Endothelial cell of umbilical vein (primary cell): ENCODE data around the gene PIK3R1.

Experiments
- CTCF ChIP-seq, 2 donors: IDR thresholded peaks; 1 replicate in 1 of 2; 2 replicates in 1 of 2; pipeline ENCODE4 v1.5.1; 2011; ENCODE audit warnings: low read length in 2 of 2, mild to moderate bottlenecking in 2 of 2, moderate library complexity in 2 of 2, control low read depth in 1 of 2, inconsistent platforms in 1 of 2, low read depth in 1 of 2; ENCODE audit not compliant: insufficient read depth in 1 of 2; ENCODE audit errors: extremely low read depth in 1 of 2
- EZH2 ChIP-seq: IDR thresholded peaks from 2 replicates; pipeline ENCODE4 v1.6.1; 2012; ENCODE audit warnings: borderline replicate concordance, low read depth, mild to moderate bottlenecking, moderate library complexity, low read length, inconsistent platforms; ENCODE audit not compliant: severe bottlenecking
- JUN ChIP-seq: IDR thresholded peaks from 2 replicates; pipeline ENCODE4 v1.6.1; 2011; ENCODE audit warnings: borderline replicate concordance, low read depth; ENCODE audit not compliant: insufficient read length, insufficient read depth
- MYC ChIP-seq: IDR thresholded peaks from one replicate; pipeline ENCODE4 v1.6.1; 2011; ENCODE audit warnings: mild to moderate bottlenecking, low read depth, low read length
- POLR2A ChIP-seq: IDR thresholded peaks from 2 replicates; pipeline ENCODE4 v1.6.1; 2012; ENCODE audit warnings: low read depth, mild to moderate bottlenecking, control low read depth, low read length
- POLR2AphosphoS5 ChIP-seq: IDR thresholded peaks from 2 replicates; pipeline ENCODE4 v1.6.1; 2012; ENCODE audit warnings: low read depth, mild to moderate bottlenecking, control low read depth, low read length, moderate library complexity; ENCODE audit not compliant: insufficient read depth

GRCh38 chr5:68313336-68313735 is 97.8 kb downstream of the PIK3R1 start:
- no peak for TF ChIP-seq CTCF (IDR thresholded peaks at IDR 0.05; ENCODE audit: extremely low read depth in 1 of 2, insufficient read depth in 1 of 2, low read depth in 1 of 2, low read length in 2 of 2)
- no peak for TF ChIP-seq POLR2A
- TF ChIP-seq POLR2AphosphoS5: no peak
- no peak for TF ChIP-seq EZH2
- no peak for TF ChIP-seq JUN
- no peak for TF ChIP-seq MYC
